GM19395 (cell line): ENCODE results near the gene CYTH1.

Experiments
- ATAC-seq: cut with Tn5 transposase; IDR thresholded peaks from one replicate; pipeline ENCODE4 v1.9.1; 2021; ENCODE audit warnings: mild to moderate bottlenecking, moderate library complexity; ENCODE audit not compliant: unreplicated experiment

Gene CYTH1

GRCh38 chr17:78629436-78629995 is 152.6 kb downstream of the CYTH1 start:
- no peak for ATAC-seq

DNA sequence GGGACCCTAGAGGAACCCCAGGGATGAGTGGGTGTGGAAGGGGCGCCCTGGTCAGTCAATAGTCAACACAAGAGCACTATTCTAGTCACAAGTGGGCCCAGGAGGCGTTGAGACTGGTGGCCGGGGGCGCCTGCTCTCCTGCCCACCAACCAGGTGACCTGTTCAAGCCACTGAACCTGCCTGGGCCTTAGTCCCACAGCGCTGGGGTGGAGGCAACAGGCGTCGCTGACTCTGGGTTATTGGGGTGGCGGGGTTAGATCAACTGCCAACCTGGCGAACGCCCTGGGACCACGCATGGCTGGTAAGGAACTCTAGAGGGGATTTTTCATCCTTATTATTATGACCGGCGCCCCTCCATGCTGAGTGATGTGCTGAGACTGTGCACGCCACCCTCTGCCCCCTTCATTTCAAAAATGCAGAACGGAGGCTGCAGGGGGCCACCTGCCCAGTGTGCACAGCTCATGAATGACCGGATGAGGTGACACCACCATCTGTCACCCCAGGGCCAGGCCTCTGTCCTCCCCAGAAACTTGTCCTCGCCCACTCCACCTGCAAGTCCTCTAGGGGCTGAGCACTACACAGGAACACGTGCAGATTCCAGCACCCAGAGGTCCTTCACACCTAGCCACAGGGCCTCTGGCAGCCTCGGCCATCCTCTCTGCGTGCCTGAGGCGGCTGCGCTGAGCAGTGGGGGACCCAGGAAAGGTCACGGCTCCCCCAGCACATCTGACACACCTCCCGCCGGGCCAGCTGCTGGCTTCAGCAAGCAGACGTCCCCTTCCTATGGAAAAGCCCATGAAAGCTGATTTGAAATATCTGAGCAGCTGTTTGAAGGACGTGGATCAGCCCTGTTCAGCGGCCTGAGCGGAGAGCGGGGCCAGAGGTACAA is 153.3 kb downstream of the CYTH1 start:
- no peak for ATAC-seq

GRCh38 chr17:78624324-78625151 is 157.5 kb downstream of the CYTH1 start:
- no peak for ATAC-seq
